HG02973 (cell line): ENCODE data around the gene RAB20.
"Not testable (repeated sequence)": the region's sequence is repeated elsewhere in the genome, so short reads cannot be mapped to it uniquely, and the experiment has no call there.

ENCODE experiments used
- ATAC-seq: cut with Tn5 transposase; IDR thresholded peaks from one replicate; pipeline ENCODE4 v1.9.1; 2021; ENCODE audit warnings: moderate library complexity; ENCODE audit not compliant: unreplicated experiment

RAB20 gene

DNA sequence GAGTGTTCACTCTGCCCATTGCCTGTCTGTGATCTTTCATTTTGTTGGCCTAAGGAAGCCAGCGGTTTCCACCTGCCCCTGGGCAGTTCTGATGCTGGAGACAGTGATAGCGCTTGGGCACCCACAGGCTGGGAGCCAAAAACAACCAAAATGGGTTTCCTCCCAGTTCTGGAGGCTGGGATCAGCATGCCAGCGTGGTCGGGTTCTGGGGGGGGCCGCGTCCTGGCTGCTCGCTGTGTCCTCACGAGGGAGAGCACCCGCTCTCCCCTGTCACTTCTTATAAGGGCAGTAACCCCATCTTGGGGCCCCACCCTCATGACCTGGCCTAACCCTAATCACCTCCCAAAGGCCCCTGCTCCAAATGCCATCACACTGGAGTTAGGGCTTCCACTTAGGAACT lies 67.9 kb downstream of the RAB20 start:
- no peak for ATAC-seq

DNA sequence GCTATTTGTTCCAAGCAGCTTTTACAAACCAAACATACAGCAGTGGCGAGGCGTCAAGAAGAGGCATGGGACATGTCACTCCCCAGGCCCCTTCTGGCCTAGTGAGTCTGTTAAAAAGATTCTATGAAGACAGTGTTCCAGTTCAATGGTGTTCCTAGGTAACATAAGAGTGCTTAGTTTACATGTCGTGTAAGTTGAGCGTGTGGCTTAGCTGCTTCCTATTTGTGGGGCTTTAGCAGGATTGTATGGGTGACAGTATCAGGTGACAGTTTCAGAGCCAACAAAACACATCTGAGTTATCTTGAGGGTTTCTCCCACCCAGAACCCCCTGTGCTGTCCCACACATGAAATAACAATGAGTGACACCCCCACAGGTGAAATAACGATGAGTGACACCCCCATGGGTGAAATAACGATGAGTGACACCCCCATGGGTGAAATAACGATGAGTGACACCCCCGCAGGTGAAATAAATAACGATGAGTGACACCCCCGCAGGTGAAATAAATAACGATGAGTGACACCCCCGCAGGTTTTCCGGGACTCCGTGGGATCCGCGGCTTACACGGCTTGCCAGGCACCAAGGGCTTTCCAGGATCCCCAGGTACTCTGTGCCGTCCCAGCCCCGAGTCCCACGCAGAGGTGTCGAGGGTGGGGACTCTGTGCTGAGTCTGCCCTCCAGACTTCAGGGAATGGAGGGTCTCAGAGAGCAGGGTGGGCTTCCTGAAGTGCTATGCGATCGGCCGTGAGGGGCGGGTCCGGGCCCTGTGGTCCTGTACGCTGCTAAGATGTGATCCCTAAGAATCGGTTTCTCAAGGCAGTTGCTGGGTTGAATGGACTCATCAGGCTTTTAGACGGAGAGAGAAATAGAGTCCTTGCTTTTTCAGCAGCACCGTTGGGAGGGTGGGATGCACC lies 68.6 kb downstream of the RAB20 start:
- no peak for ATAC-seq

DNA sequence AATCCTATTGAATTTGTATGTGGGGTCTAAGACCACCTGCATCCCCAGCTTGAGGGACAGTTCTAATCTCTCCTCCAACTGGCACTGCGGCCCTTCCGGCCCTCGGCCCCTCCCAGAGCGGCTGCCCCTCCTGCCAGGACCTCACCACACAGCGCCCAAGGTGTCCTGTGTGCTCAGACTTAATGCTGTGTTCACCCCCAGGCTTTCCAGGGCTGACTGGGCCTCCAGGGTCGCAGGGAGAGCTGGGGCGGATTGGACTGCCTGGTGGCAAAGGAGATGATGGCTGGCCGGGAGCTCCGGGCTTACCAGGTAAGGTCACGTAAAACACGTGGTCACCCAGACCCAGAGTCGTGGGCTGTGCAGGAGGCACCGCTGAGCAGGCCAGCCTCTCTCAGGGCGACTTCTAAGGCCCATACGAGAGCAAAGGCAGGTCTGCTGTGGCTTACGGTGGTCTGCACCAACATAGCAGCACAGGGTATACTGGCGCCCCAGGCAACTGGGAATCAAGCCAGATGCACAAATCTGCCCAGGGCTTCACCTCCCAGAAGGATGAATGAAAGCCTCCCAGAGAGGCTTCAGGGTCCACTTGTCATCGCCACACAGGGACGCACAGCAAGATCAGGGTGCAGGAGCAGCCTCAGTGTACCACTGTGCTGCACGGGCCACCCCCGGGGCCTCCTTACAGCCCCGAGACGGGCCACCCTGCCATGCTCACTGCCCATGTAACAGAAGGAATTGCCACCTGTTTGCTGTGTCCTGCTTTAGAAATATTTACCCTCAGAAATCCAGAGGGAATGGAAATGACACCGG lies 69.4 kb downstream of the RAB20 start:
- no peak for ATAC-seq

DNA sequence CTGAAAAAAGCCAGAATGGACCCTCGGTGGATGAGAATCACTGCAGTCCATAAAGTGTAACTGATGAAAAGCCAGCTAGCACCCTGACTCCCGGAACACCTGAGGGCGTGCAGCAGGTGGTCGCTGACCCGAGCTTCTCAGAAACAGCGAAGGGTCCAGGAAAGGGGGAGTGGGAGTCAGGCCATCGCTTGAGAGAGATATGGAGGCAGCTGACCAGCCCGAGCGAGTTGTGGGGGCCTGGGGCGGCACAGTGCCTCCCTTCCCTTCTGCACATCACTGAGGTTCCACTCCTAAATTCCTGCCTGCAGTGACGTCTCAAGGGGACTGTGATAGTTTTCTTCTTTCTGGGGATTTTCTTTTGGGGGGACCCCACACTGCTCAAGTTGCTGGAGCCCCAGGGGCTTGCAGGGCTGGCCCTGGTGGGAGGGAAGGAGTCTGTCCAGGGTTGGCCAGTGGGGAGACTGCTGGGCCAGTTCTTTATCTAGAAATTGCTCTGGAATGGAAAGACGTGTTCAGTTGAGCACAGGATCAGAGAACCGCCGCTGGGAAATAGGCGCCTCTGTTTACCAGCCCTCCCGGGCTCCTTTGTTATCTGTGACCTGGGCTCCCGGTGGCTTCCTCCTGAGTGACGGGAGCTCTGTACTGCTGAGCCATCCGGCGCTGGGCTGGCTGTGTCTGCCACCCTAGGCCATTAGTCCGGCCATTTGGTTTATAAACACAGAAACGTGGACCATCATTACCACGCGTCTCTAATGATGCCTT lies 71.3 kb downstream of the RAB20 start:
- no peak for ATAC-seq

DNA sequence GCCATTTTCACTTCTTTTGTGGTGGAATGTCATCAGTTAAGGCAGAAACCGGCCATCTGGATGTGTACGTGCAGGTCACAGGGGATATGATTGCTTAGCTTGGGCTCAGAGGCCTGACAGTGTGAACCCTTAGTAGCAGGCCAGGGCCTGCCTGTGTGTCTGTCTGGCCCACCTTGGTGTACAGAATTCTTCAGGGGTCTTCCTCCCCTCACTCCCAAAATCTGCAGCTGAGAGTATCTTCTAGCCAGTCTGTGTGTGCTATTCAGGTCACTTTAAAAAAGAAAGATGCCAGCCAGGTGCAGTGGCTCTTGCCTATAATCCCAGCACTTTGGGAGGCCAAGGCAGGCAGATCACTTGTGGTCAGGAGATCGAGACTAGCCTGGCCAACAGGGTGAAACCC lies 74.6 kb downstream of the RAB20 start:
- not testable (repeated sequence) for ATAC-seq

DNA sequence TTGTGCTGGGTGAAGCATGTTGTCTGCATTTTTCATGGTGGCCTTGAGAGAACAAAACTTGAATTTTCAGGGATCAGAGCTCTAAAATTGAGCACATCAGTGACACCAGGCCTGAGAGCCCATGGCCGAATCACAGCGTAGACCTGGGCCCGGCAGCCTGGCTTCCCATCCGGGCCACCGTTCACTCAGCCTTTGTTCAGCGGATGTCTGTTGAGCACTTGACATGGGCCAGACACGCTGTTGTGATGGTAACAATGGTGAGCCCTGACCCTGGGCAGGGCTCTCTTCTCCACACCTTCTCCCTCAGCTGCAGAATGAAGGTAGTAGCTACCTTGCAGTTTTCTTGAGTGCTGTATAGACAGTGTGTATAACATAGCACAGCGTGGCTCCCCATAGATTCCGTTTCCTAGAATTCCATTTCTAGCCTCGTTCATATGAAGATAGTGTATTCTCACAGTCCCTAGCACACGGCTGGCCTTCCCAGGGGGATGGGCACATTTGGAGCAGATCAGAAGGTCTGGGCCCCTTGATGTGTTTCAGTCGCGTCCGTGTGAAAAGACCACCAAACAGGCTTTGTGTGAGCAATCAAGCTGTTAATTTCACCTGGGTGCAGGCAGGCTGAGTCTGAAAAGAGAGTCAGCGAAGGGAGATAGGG lies 75.3 kb downstream of the RAB20 start:
- ATAC-seq = no peak

DNA sequence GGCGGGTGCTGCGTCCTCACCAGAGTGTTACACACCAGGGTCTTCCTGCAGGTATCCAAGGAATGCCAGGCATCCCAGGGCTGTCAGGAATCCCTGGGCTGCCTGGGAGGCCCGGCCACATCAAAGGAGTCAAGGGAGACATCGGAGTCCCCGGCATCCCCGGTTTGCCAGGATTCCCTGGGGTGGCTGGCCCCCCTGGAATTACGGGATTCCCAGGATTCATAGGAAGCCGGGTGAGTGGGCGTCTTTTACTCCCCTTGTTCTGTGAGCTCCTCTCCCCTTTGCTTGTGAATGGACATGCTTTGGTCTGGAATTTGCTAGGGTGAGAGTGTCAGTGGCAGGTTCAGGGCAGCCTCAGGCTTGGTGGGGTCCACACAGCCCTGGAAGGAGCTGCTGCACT lies 75.9 kb downstream of the RAB20 start:
- ATAC-seq = no peak

DNA sequence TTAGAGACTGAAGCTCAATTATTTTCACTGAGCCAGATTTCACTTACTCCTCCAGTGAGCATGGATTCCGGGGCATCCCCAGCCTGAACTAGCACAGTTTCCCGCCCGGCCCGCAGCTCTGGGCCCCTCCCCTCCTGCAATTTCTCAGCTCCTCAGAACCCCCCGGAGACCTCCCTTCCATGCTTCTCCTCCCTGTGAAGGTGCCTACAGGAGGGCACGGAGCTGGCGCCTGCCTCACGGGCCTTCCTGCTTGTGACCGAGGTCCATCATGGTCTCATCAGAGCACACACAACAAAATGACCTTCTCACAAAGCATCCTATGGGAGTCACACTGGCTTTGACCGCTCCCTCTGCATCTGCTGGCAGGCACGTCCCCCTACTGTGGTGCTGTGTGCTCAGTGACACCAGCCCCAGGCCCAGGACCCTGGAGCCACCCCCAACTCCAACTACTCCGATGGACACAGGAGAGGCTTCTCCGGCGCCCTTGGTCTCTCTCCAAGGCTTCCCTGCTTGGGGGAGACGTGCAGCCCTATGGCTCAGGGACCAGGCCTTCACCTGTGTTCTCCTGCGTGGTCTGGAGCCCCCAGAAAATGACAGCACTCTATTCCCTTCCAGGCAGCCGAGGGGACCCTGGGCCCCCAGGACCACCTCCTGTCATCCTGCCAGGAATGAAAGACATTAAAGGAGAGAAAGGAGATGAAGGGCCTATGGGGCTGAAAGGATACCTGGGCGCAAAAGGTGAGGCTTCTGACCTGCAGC lies 77.1 kb downstream of the RAB20 start:
- no peak for ATAC-seq

DNA sequence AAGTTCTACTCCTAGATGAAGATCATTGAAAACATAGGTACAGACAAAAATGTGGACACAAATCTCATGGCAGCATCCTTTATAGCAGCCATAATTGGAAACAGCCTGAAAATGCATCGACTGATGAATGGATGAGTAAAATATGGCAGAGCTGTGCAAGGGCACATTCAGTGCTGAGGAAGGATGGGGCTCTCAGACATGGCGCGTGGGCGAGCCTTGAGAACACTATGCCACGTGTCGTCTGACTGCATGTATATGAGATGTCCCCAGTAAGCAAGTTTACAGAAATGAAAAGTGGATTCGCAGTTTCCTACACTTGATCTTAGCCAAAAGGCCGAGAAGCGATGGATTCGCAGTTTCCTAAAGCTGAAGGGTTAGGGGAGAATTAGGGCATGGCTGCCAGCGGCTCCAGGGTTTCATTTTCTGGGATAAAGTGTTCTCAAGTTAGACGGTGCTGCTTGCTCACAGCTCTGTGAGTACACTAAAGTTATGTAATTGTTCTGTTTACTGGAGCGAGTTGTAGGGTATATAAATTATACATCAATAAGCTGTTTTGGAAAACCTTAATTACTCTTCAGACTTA lies 78.0 kb downstream of the RAB20 start:
- no peak for ATAC-seq

DNA sequence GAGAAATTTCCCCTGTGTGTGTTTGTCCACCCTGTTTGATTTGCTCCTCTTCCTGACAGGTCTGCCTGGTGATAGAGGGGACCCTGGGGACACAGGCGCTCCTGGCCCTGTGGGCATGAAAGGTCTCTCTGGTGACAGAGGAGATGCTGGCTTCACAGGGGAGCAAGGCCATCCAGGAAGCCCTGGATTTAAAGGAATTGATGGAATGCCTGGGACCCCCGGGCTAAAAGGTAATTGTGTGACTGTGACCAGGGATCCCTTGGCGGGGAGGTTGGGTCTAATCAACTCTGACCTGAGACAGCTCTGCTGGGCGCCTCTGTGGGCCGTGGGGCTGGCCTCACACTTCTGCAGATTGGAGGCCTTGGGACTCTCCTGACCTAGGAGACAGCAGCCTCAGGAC lies 81.4 kb downstream of the RAB20 start:
- ATAC-seq = no peak

DNA sequence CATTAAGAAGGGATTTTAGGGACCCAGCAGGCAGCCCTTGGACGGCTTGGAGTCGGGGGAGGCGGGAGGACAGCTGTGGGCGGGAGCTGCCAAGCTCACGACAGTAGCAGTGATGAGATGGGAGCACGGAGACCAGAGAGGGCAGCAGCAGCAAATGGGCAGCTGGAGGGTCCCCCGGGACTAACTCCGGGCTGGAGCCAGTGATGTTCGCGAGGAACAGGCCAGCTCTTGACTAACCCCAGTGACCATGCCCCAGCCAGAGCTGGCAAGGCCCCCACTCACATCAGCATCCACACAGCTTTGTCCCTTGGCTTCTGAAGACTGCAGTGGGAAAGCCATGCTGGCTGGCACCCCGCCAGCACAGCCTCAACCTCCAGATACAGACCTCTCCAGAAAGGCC lies 81.9 kb downstream of the RAB20 start:
- no peak for ATAC-seq

DNA sequence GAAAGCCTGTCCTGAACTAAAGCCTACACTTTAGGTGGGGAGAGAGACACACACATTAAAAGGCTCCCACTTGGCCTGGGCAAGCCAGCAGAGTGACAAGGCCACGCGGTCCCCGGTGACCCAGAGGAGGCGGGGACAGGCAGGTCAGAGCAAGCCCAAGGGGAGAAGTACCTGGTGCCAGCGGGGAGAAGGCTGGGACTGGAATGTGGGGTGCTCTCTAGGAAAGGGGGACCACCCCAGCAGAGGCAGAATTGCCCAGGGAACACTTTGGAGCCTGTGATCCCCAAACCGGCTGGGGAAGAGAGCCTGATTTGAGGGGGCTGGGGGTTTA lies 82.3 kb downstream of the RAB20 start:
- ATAC-seq = no peak

DNA sequence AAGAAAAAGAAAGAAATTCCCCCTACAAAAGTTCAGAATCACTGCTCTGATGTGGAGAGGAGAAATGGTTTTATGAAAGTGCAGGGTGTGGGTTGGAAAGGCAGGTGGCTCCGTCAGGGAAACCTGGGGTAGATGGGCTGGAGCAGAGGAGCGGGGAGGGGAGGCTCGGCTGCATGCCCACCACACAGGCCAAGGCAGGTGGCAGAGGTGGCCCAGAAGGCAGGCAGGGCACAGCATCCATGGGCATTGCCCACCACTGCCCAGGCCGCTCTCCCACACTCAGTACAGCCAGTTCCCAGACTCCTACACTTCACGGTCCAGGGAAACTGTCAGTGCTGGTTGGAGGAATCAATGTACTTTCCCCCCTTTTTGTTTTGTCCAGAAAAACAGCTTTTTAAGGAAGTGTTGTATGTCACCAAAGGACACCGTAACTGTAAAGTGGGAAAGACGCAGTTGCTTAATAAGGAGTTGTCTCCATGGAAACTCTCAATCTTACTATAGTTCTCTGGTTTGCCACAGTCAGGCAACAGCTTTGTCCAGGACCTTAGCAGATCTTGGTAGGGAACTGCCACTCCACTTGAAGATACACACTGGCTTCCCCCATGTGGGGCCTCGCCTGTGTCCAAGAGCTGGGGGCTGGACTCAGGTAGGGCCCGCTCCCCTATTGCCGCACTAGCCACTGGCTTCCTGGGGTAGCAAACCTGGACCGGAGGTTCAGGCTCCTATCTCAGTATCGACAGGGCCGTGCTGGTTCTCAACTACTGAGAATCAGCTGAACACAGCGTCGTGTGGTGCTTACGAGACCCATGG lies 82.9 kb downstream of the RAB20 start:
- ATAC-seq = no peak

DNA sequence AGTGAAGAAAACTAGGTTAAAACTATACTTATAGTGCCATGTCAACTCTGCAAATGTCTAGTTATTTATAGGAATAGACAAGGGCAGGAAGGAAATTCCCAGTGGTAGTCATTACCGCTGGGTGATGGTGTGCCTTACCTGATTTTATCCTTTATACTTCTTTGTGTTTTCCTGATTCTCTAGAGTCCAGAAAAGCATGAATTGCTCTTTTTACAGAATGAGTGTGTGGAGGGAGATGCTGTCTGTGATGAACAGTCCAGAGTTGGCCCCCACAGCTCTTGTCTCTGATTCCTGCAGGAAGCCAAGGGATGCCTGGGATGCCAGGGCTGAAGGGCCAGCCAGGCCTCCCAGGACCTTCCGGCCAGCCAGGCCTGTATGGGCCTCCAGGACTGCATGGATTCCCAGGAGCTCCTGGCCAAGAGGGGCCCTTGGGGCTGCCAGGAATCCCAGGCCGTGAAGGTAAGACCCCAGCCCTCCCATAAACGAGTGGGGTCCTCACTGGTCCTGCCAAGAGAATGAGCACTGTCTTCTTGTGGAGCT lies 83.7 kb downstream of the RAB20 start:
- ATAC-seq = no peak

DNA sequence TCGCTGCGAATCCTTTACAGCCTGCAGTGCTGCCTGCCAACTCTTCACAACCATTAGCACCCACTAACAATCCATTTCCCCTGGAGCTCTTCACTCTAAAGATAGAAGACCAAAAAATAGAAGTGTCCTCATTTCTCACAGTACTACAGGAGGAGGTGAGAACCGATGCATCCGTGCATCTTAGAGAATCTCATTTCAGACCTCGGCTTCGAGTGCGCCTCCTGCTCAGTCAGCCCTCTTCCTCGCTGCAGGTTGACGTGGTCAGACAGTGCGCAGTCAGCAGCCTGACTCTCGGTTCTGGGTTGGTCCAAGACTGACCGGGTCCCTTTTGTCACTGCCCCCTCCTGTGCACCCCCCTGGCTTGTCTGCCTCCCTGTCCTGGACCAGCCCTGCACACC lies 85.3 kb downstream of the RAB20 start:
- no peak for ATAC-seq

DNA sequence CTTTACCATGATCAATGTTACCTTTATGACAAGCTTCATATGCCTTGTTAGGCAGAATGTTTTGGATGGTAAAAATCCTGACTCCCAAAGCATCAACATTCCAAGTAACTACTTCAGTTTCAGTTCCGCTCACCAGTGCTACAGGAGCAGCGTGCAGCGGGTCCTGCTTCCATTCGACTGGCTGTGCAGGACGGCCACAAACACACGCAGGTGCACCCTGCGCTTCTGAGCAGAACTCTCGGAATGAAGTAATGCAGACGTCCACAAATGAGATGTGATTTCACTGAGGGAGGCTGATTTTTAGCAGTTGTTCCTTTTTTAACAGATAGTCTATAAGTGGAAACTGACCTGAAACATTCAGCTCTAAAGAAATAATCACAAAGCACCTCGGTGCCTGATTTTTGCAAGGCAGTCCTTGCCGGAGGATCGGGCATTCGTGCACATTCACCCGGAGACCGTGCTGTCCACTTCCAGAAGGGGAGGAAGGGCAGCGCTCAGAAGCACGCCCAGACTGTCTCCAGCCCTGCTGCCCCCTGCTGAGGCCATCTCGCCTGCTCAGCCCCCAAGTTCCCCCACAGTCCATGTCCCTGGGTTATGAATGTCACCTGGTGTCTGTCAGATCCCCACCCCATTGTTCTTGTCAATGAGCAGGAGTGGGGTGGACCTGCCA lies 85.8 kb downstream of the RAB20 start:
- no peak for ATAC-seq

DNA sequence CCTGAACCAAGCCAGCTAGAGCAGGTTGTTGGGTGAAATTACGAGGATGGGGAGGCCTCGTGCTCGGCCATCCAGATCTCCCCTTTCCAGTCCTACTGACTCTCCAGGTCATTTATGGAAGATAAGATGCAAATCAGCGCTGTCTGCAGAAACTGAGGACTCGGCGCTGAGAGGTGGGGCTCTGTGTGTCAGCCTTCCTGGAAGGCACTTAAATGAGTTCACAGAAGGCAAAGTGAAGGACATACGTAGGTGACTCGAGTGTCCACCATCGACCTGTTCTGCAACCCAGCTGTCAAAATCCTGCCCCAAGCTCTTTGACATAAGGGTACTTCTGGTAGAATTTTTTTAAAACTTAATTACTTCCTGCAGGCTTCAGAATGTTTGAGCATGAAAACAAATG lies 86.4 kb downstream of the RAB20 start:
- no peak for ATAC-seq

DNA sequence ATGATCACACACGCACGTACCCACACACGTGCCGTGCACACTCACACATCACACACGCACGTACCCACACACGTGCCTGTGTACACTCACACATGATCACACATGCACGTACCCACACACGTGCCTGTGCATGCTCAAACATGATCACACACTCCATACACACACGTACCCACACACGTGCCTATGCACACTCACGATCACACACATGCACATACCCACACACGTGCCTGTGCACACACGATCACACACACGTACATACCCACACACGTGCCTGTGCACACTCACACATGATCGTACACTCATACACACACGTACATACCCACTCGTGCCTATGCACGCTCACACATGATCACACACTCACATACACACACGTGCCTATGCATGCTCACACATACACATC lies 86.8 kb downstream of the RAB20 start:
- no peak for ATAC-seq
